NCI-H146 (cell line): ENCODE measurements around the gene LBH.
A peak's percentile ranks its signal among the peaks of the same experiment; 100 is the strongest.

Experiments
- DNase-seq: peaks from one replicate; lab custom pipeline; 2025; lab: John Stamatoyannopoulos, UW

LBH gene

DNA sequence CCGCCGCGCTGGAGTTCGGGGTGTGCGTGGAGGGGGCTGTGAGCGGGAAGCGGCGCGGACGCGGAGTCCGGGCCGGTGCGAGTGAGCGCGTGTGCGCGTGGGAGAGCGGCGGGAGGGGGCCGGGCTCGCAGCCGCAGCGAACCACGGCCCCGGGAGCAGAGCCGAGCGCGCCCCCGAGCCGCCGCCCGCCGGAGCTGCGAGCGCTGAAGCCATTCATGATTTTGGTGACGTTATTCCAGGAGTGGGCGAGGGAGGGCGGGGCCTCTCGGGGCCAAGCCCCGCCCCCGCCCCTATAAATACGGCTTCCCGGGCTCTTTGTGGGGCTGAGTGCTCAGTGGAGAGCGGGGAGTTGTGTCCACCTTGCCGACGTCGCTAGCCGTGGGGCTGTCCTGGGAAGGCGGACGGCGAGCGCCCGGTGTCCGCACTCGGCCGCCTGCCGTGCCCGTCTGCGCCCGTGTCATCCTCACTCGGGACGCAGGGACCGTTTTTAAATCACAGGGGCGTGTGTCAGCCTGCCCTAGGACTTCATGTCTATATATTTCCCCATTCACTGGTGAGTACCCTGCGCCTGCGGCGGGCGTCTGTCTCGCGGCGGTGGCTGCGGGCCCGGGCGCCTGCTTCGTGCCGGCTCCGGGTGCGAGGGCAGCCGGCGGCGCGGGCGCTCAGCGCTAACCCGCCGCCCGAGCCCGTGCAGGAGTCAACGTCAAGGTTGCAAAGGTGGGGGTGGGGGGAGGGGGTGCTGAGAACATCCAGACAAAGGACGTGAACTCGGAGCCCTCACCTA lies at the start of gene LBH:
Gene LBH, plus strand, starts transcription at position 323 of the 784 bp plus-strand sequence. Its CDS starts 205 bp downstream, at position 528.
- DNase-seq, result peak; percentile 30

DNA sequence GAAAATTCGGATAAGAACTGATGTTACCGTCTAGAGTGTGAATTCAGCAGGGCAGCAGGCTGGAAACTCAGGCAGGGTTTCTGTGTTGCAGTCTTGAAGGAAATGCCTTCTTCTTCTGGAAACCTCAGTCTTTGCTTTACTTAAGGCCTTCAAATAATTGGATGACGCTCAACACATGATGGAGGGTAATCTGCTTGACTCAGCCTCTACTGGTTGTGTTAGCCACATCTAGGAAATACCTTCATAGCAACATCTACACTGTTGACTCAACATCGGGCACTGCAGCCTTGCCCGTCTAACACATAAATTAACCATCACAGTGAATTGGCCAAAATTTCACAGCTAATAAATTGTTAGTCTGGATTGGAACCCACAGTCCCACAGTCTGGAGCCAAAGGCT lies 47.3 kb upstream of the LBH start:
- DNase-seq, result no peak

DNA sequence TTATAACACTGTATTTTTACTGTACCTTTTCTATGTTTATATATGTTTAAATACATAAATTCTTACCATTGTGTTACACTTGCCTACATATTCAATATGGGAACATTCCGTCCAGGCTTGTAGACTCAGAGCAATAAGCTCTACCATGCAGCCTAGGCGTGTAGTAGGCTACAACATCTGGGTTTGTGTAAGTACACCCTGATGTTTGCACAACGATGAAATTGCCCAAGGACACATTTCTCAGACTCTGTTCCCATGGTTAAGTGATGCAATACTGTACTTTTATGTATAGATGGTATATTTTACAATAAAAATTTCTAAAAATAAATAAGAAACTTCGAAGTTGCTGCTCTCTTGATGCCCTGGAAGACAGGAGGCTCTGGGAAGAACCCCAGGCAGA lies 46.2 kb upstream of the LBH start:
- no peak for DNase-seq

DNA sequence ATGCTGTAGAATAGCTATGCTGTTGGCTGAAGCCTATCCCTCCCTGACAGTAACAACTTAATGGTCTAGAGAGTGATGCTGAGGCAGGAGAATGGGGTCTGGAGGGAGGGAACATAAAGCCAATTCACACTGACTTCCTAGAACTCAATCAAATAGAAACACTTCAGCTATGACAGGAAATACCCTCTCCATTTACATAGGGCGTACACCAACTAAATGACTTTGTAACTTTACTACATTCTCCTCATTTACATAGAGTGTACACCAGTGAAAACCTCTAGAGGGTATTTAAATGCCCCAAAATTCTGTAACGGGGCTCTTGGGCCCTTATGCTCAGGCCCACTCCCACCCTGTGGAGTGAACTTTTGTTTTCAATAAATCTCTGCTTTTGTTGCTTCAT lies 43.0 kb upstream of the LBH start:
- no peak for DNase-seq

DNA sequence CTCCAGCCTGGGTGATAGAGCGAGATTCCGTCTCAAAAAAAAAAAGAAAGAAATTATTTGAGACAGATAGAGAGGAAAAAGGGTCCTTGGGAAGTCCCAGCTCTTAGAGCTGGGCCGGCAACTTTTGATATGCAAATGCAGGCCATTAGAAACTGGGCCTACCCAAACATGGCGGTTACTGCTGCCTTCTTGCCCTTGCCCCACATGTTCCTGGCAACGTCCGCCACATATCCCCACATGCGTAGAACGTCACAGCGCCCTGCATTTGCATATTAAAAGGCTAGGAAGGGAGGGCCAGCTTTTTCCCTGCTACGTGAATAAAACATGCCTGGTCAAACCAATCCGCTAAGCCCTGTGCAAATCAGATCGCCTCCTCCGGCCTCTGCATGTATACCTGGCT lies 40.7 kb upstream of the LBH start:
- DNase-seq, result no peak

DNA sequence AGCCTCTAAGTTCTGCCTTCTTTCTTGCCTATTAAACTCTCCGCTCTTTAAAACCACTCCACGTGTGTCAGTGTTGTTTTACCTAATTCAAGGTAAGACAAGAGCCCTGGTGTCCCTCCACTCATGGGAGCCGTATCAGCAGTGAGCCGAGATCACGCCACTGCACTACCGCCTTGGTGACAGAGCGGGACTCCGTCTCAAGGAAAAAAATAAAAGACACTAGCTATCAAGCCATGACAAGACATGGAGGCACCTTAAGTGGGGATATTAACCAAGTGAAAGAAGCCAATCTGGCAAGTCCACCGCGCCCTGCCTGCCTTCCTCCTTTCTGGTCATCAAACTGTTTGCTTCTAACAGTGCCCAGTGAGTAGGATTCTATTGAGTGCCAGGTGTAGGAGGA lies 40.2 kb upstream of the LBH start:
- no peak for DNase-seq

DNA sequence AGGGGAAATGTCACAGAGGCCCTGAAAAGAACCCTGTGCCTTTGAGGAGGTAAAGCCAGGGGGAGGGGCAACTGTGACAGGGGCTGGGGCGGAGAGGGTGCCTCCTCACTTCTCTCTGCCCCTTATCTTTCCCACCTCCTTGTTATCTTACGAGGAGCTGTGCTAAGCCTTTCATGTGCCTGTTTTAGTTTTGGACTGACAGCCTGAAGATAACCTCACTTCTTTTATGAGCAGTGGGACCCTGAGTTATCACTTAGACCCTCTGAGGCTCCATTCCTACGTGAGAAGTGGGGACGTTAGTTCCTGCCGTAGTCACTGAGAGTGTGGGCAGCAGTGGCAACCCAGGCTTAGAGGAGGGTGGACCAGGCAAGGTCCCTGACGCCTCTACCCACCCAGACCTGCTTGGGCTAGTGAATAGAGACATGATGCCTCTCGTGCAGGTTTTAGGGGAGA lies 39.5 kb upstream of the LBH start:
- no peak for DNase-seq

DNA sequence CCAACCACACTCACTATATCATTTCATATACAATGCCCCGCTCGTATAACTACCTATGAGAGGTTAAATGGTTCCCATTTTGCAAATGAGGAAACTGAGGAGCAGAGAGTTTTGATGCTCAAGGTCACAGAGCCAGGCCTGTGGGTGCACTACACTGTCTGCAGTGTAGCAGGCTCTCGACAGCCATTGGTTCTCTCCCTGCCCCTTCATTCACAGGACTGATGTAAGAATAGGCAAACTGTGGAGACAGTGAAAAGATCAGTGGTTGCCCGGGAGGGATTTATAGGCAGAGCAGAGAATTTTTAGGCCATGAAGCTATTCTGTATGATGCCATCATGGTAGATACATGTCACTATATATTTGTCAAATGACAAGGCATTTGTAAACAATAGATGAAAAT lies 39.0 kb upstream of the LBH start:
- DNase-seq, result no peak

DNA sequence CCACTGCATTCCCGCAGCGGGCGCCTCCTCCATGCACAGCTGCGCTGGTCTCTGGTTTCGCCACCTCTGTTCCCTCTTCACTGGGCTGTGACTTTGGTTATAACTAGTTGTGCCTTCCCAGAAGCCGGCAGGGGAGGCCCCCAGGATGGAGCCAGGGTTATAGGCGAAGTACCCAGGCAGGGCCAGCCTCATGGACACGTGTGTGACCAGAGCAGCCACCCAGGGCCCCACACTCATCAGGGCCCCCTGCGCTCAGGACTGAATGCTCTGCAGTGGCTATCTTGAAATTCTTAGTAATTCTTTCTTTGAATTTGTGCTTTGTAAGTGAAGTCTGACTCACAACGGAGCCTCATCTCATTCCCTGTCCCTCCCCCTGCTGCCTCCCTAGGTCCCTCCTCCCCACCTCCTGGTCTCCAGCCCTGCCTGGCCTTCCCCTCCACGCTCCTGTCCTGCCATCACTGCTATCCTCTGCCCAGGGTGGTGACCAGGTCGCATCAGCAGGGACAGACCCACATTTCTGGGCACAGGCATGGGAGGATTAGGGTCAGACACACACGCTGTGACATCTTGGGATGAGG lies 38.1 kb upstream of the LBH start:
- no peak for DNase-seq

DNA sequence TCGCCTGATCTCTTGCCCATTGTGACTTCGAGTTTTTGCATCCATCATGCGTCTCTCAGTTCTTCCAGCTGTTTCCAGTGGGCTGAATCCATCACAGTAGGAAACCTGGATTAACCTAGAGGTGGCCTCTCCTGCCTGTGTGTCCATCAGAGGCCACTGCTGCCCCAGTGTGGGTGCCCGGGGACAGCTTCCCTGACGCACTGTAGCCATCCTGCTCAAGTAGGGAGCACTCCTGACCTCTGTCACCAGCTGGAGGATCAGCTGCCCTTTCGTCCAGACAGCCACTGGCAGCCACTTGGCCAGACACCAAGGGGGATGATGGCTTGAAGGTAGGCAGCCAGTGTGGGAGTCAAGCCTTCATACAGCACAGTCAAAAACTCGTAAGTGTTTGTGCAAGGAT lies 36.9 kb upstream of the LBH start:
- no peak for DNase-seq

DNA sequence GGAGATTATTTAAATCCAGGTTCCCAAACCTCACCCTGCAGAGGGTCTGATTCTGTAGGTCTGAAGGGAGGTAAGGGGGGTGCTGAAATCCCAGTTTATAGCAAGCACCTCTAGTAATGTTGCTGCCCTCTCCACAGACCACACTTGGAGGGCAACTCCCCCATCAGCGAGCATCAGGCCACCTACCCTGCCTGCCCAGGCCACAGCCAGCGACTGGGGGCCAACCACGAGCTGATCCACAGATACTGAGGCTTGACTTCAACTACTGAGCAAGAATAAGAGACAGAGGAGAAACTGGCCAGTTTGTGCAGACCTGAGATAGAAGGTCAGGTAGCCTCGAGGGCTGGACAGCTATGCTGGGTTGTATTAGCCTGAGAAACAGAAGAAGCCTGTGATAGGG lies 36.3 kb upstream of the LBH start:
- no peak for DNase-seq

DNA sequence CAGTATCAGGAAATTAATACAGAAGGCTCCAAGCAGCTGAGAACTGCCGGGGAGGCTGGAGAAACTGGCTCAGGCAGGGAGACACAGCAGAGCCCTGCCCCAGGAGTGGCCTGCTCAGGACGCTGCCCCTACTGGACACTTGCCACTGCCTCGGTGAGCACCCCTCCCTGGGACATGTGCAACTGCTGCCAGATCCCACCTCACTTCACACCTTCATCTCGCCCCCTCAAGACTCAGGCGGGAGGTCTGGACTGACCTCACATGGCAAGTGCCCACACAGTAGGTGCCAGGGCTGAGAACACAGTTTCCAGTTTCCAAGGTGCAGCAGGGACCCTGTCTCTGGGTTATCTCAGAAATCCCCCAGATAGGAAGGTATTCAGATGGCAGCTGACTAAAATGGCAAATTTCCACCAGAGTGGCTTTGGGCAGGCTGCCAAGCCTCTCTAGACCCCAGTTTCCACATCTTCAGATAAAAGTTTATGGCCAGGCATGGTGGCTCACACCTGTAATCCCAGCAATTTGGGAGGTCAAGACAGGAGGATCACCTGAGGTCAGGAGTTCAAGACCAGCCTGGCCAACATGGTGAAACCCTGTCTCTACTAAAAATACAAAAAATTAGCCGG lies 33.7 kb upstream of the LBH start:
- DNase-seq, result no peak

DNA sequence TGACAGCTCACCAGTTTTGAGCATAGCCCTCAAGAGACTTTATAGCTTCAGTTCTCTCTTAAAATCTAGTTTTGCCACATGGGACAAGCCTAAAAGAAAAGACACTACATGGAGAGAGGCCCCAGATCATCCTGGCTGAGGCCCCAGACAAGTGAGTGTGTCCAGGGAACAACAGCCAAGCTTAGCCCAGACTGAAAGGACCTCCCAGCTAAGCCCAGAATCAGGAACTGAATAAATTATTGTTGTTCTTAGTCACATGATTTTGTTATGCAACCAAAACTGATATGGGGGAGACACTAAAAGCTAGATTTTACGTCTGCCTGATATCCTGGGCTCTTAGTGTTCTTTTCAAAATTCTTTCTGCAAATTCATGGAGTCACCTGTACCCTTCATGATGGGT lies 29.3 kb upstream of the LBH start:
- DNase-seq, result no peak

DNA sequence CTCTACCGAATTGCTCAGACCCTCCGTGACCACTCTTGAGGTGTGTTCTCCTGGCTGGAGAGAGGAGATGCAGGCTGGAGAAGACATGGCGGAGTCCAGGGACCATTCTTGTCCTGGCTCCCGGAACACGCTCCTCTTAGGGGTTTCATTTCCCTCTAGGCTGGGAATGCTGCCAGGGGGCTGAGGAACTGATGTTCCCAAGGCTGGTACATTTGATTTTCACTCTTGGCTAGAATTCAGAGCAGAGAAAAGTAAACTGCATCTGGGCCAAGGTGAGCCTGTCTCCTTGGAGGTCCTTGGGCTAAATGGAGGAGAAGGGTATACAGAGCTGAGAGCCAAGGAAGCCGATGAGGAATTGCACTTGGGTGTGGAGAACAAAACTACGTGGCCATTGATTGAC lies 28.2 kb upstream of the LBH start:
- DNase-seq, result no peak

DNA sequence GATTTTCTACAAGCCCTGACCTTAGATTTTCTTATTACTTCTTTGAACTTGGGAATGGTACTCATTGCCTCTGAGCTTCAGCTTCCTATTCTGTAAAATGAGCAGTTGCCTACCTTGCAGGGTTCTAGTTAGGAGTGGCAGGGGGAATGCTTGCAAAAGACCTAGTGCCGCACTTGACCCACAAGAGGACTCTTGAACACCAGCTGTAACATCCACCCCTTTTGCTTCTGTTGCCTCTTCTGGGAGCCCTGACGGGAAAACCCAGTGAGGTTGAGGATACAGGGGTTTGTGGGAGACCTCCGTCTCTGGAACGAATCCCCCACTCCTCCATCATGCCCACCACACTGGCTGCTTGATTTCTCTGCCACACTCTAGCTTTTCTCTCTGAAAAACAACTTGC lies 27.1 kb upstream of the LBH start:
- DNase-seq, result no peak

DNA sequence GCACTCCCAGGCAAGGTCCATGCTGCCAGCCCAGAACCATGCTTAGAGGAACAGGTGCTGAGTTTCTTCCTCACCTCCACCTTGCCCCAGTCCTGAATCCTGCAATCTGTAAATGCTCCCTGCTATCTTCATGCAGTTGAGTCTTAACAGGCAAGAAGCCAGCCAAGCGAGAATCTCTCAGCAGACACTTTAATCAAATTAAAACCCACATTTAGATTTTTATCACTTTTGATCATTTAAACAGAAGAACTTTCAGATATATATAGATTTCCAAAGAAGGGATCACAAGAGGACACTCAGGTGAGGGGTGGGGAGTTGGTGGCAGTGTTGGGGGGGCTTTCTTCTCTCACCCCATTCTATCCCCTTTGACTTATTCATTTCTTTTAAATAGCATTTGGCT lies 25.9 kb upstream of the LBH start:
- DNase-seq, result no peak

DNA sequence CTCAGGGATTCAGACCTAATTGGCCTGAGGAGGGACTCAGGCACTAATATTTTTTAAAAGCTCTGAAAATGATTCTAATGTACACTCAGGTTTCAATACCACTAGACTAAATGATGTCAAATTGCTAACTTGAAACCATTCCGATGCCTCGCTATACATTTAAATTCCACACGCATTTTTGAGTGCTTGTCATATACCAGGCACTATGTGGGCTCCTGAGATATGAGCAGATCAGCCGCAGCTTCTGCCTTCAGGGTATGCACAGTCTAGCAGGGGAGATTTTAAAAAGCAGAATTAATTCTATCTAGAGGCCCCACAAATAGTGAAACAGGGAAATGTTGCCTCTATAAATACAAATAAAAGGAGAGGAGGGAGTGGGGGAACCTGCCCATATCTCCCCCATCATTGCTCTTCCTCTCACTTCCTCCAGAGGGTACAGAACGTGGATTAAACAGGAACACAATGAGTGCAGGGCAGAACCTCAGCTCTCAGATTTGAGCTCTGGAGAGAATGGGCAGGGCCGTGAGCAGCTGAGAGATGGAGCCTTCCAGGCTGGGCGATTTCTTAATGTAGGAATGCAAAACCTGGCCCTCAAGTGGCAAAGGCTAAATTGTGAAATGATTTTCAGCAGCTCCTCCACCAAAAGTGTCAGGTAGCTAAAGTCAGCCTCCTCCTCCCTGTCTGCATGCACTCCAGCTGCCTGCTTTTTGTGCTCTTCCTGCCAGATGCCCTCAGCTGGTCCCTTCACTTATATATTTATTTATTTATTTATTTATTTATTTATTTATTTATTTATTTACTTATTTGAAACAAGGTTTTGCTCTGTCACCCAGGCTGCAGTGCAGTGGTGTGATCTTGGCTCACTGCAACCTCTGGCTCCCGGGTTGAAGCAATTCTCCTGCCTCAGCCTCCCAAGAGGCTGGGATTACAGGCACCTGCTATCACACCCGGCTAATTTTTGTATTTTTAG lies 24.6 kb upstream of the LBH start:
- DNase-seq, result no peak

DNA sequence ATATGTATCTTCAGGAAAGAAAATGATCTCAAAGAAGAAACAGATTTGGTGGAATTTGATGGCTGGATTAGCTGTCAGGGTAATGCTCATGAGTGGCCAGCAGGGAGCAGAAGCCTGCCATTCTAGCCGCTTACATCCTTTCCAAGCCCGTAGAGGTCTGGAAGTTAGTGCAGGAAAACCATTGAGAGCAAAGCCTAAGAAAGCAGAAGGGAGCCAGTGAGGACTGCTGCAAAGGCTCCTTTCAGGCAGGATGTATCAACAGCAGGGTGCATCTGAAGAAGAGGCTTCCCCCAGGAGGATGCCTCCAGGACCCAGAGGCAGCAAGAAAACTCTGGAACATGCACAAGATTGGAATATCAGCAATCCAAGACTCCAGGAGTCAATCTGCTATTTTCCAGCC lies 22.9 kb upstream of the LBH start:
- peak; percentile 63 for DNase-seq

DNA sequence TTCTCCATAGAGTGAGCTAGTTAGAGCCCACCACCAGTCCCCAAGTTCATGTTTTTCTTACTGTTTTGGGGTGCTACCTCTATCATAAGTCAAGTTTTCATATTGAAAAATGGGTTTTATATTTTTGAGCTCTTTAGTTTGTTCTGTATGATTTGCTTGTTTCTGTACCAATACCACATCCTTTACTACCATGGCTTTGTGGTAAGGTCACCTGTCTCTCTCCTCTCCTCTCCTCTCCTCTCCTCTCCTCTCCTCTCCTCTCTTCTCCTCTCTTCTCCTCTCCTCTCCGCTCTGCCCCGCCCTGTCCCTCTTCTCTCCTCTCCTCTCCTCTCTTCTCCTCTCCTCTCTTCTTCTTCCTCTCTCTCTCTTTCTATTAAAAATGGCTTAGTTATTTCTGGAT lies 22.1 kb upstream of the LBH start:
- DNase-seq, result no peak

DNA sequence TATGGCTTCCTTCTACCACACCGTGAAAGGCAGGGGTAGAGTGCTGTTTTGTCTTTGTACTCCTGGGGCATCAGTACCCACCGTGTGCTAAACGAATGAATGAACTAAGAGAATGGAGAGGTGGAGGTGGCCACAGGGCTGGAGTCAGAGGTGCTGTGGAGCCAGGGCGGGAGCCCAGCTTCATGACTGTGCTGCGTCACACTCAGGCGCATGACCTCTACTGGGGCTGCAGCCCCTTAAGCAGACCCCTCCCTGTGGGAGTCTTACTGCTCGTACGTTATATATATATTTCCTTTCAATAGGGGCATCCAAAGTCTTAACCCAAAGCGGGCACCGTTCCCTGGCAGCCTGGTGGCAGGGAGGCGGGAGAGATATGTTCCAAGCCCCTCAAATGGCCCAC lies 18.0 kb upstream of the LBH start:
- no peak for DNase-seq

DNA sequence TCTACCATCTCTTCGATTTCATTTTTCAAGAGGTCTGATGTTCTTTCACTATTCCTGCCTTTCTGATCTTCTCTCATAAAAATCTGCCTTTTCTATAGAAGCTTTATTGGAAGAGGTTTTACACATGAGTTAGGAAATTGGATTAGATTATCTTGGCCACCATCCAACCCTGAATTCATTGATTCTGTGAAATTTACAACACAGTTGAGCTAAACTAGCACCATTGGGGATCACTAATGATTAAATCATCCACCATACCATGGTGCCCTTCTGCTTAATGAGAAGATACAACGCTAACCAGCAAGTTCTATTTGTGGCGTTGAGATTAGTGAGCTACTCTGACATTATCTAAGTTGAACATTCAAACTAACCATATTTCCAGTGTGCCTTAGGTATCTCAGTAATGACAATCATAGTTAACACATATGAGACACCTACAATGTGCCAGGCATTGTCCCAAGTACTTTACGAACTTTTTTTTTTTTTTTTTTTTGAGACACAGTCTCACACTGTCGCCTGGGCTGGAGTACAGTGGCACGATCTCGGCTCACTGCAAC lies 17.3 kb upstream of the LBH start:
- no peak for DNase-seq

DNA sequence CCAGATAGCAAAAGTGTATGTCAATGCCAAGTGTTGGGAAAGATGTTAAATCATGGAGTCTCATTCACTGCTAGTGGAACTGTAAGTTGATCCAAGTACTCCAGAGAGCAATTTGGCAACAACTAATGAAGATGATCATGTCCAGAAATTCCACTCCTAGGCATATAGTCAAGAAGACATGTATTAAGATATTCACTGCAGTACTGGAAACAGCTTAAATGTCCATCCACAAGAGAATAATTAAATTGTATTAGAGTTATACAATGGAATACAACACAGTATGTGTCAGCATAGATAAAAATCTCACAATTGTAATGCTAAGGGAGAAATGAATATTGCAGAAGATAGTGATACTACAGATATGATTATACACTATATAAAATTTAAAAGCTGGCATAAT lies 15.2 kb upstream of the LBH start:
- DNase-seq, result no peak
